ENCODE measurements around the gene OR5D13.

DNA sequence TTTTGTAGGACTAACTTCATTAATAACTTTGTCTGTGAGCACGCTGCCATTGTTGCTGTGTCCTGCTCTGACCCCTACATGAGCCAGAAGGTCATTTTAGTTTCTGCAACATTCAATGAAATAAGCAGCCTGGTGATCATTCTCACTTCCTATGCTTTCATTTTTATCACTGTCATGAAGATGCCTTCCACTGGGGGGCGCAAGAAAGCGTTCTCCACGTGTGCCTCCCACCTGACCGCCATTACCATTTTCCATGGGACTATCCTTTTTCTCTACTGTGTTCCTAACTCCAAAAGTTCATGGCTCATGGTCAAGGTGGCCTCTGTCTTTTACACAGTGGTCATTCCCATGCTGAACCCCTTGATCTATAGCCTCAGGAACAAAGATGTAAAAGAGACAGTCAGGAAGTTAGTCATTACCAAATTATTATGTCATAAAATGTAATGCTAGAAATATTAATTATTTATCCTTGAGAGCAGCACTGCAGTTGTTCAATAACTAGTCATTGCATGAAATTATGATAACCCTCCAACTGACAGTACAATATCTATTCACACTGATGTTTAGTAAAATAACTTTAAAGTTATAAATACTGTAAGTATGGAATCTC is 46.4 kb upstream of the OR5D13 start:
- TF ChIP-seq, protein P1, sequence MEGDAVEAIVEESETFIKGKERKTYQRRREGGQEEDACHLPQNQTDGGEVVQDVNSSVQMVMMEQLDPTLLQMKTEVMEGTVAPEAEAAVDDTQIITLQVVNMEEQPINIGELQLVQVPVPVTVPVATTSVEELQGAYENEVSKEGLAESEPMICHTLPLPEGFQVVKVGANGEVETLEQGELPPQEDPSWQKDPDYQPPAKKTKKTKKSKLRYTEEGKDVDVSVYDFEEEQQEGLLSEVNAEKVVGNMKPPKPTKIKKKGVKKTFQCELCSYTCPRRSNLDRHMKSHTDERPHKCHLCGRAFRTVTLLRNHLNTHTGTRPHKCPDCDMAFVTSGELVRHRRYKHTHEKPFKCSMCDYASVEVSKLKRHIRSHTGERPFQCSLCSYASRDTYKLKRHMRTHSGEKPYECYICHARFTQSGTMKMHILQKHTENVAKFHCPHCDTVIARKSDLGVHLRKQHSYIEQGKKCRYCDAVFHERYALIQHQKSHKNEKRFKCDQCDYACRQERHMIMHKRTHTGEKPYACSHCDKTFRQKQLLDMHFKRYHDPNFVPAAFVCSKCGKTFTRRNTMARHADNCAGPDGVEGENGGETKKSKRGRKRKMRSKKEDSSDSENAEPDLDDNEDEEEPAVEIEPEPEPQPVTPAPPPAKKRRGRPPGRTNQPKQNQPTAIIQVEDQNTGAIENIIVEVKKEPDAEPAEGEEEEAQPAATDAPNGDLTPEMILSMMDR (conservative IDR thresholded peaks at IDR 0.05) = peak; percentile 54
- no peak for TF ChIP-seq ZFX (IDR thresholded peaks at IDR 0.05)
